HG03442 (cell line): Measurements from ENCODE around the gene KCNJ4.
"Not testable (repeated sequence)": the region's sequence is repeated elsewhere in the genome, so short reads cannot be mapped to it uniquely, and the experiment has no call there.

Source experiments
- ATAC-seq: cut with Tn5 transposase; IDR thresholded peaks from one replicate; pipeline ENCODE4 v1.9.1; 2021; ENCODE audit warnings: mild to moderate bottlenecking, moderate library complexity; ENCODE audit not compliant: unreplicated experiment

Gene KCNJ4

DNA sequence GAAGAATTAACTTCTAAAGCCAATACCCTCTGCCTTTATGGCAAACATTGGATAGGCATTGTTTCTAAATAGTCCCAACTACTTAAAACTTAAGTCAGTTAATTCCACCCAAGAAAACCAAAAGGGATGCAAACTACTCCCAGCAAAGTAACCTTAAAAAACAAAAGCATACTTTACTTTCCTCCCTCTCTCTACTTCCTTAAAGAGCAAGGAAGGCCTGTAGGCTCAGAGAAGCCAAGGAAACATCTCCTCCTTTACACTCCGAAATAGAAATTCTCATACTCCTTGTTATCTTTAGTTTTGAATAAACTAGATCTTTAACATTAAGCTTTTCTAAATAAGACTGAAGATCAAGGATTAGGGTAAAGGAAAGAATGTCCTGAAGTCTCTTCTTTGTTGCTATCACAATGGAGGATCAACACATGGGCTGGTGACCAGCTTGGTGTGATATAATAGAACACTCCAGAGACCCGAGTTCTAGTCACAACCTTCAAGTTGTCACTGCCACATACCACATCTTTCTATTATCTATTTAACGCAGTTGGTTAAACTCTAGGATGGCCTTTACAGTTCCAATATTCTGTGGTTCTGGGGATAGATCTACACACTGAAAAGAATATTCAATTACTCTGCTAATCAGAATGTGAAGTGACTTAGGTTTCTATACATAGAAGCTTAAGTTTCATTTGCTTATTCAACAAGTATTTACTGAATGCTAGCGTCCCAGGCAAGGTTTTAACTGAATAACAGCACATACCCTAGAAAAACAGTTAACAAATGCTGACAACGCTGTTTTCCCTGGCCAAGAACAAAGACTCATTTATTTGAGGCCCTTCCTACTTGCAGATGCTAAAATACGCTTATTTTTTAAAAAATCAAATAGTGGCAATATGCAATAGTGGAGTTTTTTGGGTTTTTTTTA lies 66.2 kb downstream of the KCNJ4 start:
- not testable (repeated sequence) for ATAC-seq

DNA sequence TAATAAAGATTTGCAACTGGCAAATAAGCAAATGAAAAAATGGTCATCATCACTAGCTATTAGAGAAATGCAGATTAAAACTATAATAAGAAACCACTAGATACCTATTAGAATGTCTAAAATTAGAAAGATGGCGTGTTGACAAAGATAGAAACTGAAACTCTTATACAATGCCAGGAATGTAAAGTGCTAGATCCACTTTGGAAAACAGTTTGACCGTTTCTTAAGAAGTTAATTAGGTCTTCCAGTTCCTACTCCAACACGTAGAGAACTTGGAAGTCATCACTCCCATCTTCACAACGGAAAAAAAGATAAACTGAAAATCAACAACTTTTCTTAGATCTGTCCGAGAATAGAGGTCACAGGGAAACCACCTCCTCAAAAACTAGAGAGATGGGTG lies 68.1 kb downstream of the KCNJ4 start:
- not testable (repeated sequence) for ATAC-seq

GRCh38 chr22:38383417-38383816 lies 71.6 kb downstream of the KCNJ4 start:
- ATAC-seq = no peak

DNA sequence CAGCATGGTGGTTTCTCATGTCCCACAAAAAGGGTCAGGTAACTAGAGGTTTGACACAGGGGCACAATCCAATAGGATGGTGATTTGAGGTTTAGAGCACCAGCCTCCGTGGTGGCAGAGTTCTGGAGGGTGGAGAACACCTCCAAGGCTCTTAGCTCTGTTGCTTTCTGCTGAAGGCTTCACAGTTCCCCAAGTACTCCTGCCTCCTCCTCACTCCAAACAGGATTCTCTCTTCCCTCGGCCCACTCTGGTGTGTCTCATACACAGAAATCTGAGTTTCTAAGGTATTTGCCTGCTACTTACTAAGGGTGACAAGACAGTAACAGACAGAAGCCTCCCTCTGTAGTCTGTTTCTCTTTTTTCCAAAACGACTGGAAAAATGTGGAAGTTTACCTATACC lies 73.6 kb downstream of the KCNJ4 start:
- ATAC-seq = not testable (repeated sequence)
